ENCODE data around the gene ANO10. TPM values are rescaled to one million over a fixed set of nuclear protein-coding genes. Genes with fewer than 3 reads are reported as not detected.

Gene ANO10
- total and polyA plus RNA-seq, 2 of the 8 experiments (the other 6 are each of a cell fraction or from before 2014, with no cell fraction given) = 38.0 to 53.2 TPM

GRCh38 chr3:43515970-43516635 lies 105.7 kb downstream of the ANO10 start (continued):
- TF ChIP-seq CHD7 (IDR thresholded peaks at IDR 0.05; ENCODE audit: insufficient replicate concordance, low read length) = no peak
- TF ChIP-seq RBBP5 (IDR thresholded peaks at IDR 0.05; ENCODE audit: borderline replicate concordance, low read depth, low read length) = no peak
- TF ChIP-seq, protein P1, sequence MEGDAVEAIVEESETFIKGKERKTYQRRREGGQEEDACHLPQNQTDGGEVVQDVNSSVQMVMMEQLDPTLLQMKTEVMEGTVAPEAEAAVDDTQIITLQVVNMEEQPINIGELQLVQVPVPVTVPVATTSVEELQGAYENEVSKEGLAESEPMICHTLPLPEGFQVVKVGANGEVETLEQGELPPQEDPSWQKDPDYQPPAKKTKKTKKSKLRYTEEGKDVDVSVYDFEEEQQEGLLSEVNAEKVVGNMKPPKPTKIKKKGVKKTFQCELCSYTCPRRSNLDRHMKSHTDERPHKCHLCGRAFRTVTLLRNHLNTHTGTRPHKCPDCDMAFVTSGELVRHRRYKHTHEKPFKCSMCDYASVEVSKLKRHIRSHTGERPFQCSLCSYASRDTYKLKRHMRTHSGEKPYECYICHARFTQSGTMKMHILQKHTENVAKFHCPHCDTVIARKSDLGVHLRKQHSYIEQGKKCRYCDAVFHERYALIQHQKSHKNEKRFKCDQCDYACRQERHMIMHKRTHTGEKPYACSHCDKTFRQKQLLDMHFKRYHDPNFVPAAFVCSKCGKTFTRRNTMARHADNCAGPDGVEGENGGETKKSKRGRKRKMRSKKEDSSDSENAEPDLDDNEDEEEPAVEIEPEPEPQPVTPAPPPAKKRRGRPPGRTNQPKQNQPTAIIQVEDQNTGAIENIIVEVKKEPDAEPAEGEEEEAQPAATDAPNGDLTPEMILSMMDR (IDR thresholded peaks at IDR 0.05; ENCODE audit: control extremely low read depth in 1 of 3, insufficient read depth in 1 of 3, low read depth in 1 of 3, low read length in 3 of 3) = no peak
- no peak for TF ChIP-seq YY1 (IDR thresholded peaks at IDR 0.05; ENCODE audit: low read depth, low read length)
- no peak for TF ChIP-seq SP2 (IDR thresholded peaks at IDR 0.05; ENCODE audit: low read length)

Data from H1 (cell line).